GM12878 (cell line): ENCODE data around the gene HSPA2.

Experiments
- CHD1 ChIP-seq: IDR thresholded peaks from 2 replicates; pipeline ENCODE4 v1.6.1; 2012; ENCODE audit warnings: low read depth, low read length, improper control_type of control experiment
- CHD4 ChIP-seq: fragments of 200-600 bp; sonication (generic); IDR thresholded peaks from 2 replicates; pipeline ENCODE4 v1.6.1; 2016; ENCODE audit warnings: mild to moderate bottlenecking
- CTCF ChIP-seq, 3 experiments: IDR thresholded peaks in 2 of 3; conservative IDR thresholded peaks in 1 of 3; 2 replicates each; pipeline ENCODE4 v1.5.1; 2011; ENCODE audit warnings: low read depth in 3 of 3, low read length in 3 of 3, mild to moderate bottlenecking in 3 of 3, control low read depth in 2 of 3, moderate library complexity in 2 of 3, inconsistent platforms in 1 of 3, mixed read lengths in 1 of 3; ENCODE audit not compliant: control insufficient read depth in 2 of 3, insufficient read depth in 1 of 3; ENCODE audit errors: extremely low read depth in 1 of 3
- DPF2 ChIP-seq: fragments of 450-650 bp; IDR thresholded peaks from 2 replicates; pipeline ENCODE4 v1.6.1; 2017; ENCODE audit warnings: mild to moderate bottlenecking
- FOS ChIP-seq: IDR thresholded peaks from 3 replicates; pipeline ENCODE4 v1.6.1; 2011; ENCODE audit warnings: borderline replicate concordance; ENCODE audit not compliant: insufficient read length; ENCODE audit errors: extremely low read depth
- GABPA ChIP-seq: IDR thresholded peaks from 2 replicates; pipeline ENCODE4 v1.6.1; 2014; ENCODE audit warnings: antibody characterized with exemption, low read depth, mild to moderate bottlenecking, inconsistent platforms
- NFIC ChIP-seq: IDR thresholded peaks from 2 replicates; pipeline ENCODE4 v1.6.1; 2012; ENCODE audit warnings: low read depth, mild to moderate bottlenecking, inconsistent platforms, low read length, moderate library complexity
- POLR2AphosphoS5 ChIP-seq: IDR thresholded peaks from 2 replicates; pipeline ENCODE4 v1.6.1; 2011; ENCODE audit warnings: mild to moderate bottlenecking, low read length, inconsistent platforms
- REST ChIP-seq: IDR thresholded peaks from 2 replicates; pipeline ENCODE4 v1.6.1; 2012; ENCODE audit warnings: mild to moderate bottlenecking, low read depth, low read length
- SPI1 ChIP-seq: IDR thresholded peaks from 2 replicates; pipeline ENCODE4 v1.6.1; 2011; ENCODE audit warnings: low read depth, mild to moderate bottlenecking, low read length, moderate library complexity, borderline replicate concordance; ENCODE audit not compliant: insufficient read depth
- TAF1 ChIP-seq: IDR thresholded peaks from 2 replicates; pipeline ENCODE4 v1.6.1; 2011; ENCODE audit warnings: mild to moderate bottlenecking, low read depth, low read length, borderline replicate concordance
- USF2 ChIP-seq: IDR thresholded peaks from 2 replicates; pipeline ENCODE4 v1.6.1; 2011; ENCODE audit warnings: low read depth, low read length, improper control_type of control experiment, borderline replicate concordance
- ZBTB11 ChIP-seq: fragments of 450-650 bp; formaldehyde crosslinking; IDR thresholded peaks from 2 replicates; pipeline ENCODE4 v1.5.0; 2022; ENCODE audit warnings: mild to moderate bottlenecking, missing genetic modification characterization
- ZNF207 ChIP-seq: fragments of 450-650 bp; IDR thresholded peaks from 2 replicates; pipeline ENCODE4 v1.6.1; 2014; ENCODE audit warnings: antibody characterized with exemption, mild to moderate bottlenecking, borderline replicate concordance

- TF ChIP-seq ZNF207 (peak; percentile 88; the same call in 1 of the 2 replicates), NFIC (no peak; the same call in 1 of the 2 replicates), CHD4 (no peak), POLR2AphosphoS5 (peak; percentile 59), CHD1 (peak; percentile 86; the same call in 1 of the 2 replicates), TAF1 (peak; percentile 84), FOS (no peak), GABPA (no peak), CTCF (IDR thresholded peaks at IDR 0.05 in 2 of 3, conservative IDR thresholded peaks at IDR 0.05 in 1 of 3; ENCODE audit: control insufficient read depth in 2 of 3, extremely low read depth in 1 of 3, insufficient read depth in 1 of 3, low read depth in 3 of 3, low read length in 3 of 3) (no peak), SPI1 (no peak), REST (no peak), ZBTB11 (peak; percentile 69), DPF2 (0 out of 2 replicates have a peak, but pooled peaks have one; percentile 20), USF2 (peak; percentile 74)
These were observed 36.9 kb upstream of the HSPA2 start, which contains the start of gene ZBTB25 for GRCh38 chr14:64503434-64504309.
